Measurements from ENCODE around the gene VAMP8. TPM values are rescaled to one million over a fixed set of nuclear protein-coding genes. Genes with fewer than 3 reads are reported as not detected.
"Not testable (repeated sequence)": the region's sequence is repeated elsewhere in the genome, so short reads cannot be mapped to it uniquely, and the experiment has no call there.

Gene VAMP8
- total RNA-seq, 1 donor from 2014 or later = 20.5 TPM

GRCh38 chr2:85579266-85579935 is 2.0 kb downstream of the VAMP8 start:
- DNase-seq (ENCODE audit: extremely low read depth, low read depth, low spot score) = no peak

GRCh38 chr2:85580206-85580605 is 2.8 kb downstream of the VAMP8 start:
- DNase-seq (ENCODE audit: extremely low read depth, low read depth, low spot score) = no peak

GRCh38 chr2:85582492-85582891 is 5.1 kb downstream of the VAMP8 start:
- DNase-seq (ENCODE audit: extremely low read depth, low read depth, low spot score) = no peak

GRCh38 chr2:85583667-85584353 is 6.4 kb downstream of the VAMP8 start:
- no peak for DNase-seq (ENCODE audit: extremely low read depth, low read depth, low spot score)

GRCh38 chr2:85584354-85584856 is 7.0 kb downstream of the VAMP8 start, which contains the start of gene VAMP5:
VAMP5 (plus strand) TSS chr2:85584431; CDS start chr2:85584491, 60 bp downstream.
- DNase-seq (ENCODE audit: extremely low read depth, low read depth, low spot score) = no peak

- peak; percentile 70 for DNase-seq (ENCODE audit: extremely low read depth, low read depth, low spot score)
Observed at GRCh38 chr2:85584857-85585780, 7.7 kb downstream of the VAMP8 start.

- DNase-seq (ENCODE audit: extremely low read depth, low read depth, low spot score) = no peak
Observed at GRCh38 chr2:85585781-85586105, 8.4 kb downstream of the VAMP8 start.

- no peak for DNase-seq (ENCODE audit: extremely low read depth, low read depth, low spot score)
Observed at GRCh38 chr2:85588236-85588635, 10.8 kb downstream of the VAMP8 start.

GRCh38 chr2:85588645-85589044 is 11.3 kb downstream of the VAMP8 start:
- DNase-seq (ENCODE audit: extremely low read depth, low read depth, low spot score) = no peak

- no peak for DNase-seq (ENCODE audit: extremely low read depth, low read depth, low spot score)
Observed at GRCh38 chr2:85589181-85589580, 11.8 kb downstream of the VAMP8 start.

GRCh38 chr2:85589982-85590791 is 12.8 kb downstream of the VAMP8 start:
- no peak for DNase-seq (ENCODE audit: extremely low read depth, low read depth, low spot score)

GRCh38 chr2:85590950-85591349 is 13.6 kb downstream of the VAMP8 start:
- DNase-seq (ENCODE audit: extremely low read depth, low read depth, low spot score) = no peak

GRCh38 chr2:85591563-85591962 is 14.2 kb downstream of the VAMP8 start:
- DNase-seq (ENCODE audit: extremely low read depth, low read depth, low spot score) = no peak

- not testable (repeated sequence) for DNase-seq (ENCODE audit: extremely low read depth, low read depth, low spot score)
Observed at GRCh38 chr2:85592299-85592698, 14.9 kb downstream of the VAMP8 start.

- no peak for DNase-seq (ENCODE audit: extremely low read depth, low read depth, low spot score)
Observed at GRCh38 chr2:85593023-85593422, 15.6 kb downstream of the VAMP8 start.

GRCh38 chr2:85594715-85595300 is 17.4 kb downstream of the VAMP8 start:
- DNase-seq (ENCODE audit: extremely low read depth, low read depth, low spot score) = no peak

GRCh38 chr2:85595301-85596025 is 18.1 kb downstream of the VAMP8 start, which contains the start of gene RNF181:
RNF181 (plus strand) TSS chr2:85595745; CDS start chr2:85595764, 19 bp downstream.
- peak; percentile 97 for DNase-seq (ENCODE audit: extremely low read depth, low read depth, low spot score)

- DNase-seq (ENCODE audit: extremely low read depth, low read depth, low spot score) = no peak
Observed at GRCh38 chr2:85596026-85596333, 18.6 kb downstream of the VAMP8 start.

- no peak for DNase-seq (ENCODE audit: extremely low read depth, low read depth, low spot score)
Observed at GRCh38 chr2:85596486-85597143, 19.2 kb downstream of the VAMP8 start.

Data from glomerular endothelial cell (primary cell).